ENCODE data around the gene SEMA4G. TPM values are rescaled to one million over a fixed set of nuclear protein-coding genes. Genes with fewer than 3 reads are reported as not detected.

SEMA4G gene
- total RNA-seq (2022) (0.32 TPM in 1 of 2 replicates, not detected in the other), Bru-seq, nascent RNA (percentile 20 among the genes with signal in this experiment), BruChase-seq, experiment 1, labeled RNA remaining after a 6-hour chase (percentile 25 among the genes with signal in this experiment), BruChase-seq, experiment 2, labeled RNA remaining after a 2-hour chase (percentile 12 among the genes with signal in this experiment)
- long read RNA-seq: 0 reads

- intact Hi-C loops (cut with micrococcal nuclease): no loop called here
- H3K27ac Mint-ChIP-seq (ENCODE audit: low read depth, unreplicated experiment): no peak within 1 kb of the TSS
These were observed at the start of gene SEMA4G for GRCh38 chr10:100969187-100970075. SEMA4G (plus strand) TSS chr10:100969504; CDS start chr10:100972913, 3,409 bp downstream.

GRCh38 chr10:100923580-100923979 is 45.7 kb upstream of the SEMA4G start:
- POLR2A ChIA-PET: interaction anchor here (1.2 kb wide), 1 partner anchor 10 kb away, joined by 5 read pairs; the partner anchor contains the start of gene SLF2
- Mint-ChIP-seq H3K9me3 (ENCODE audit: unreplicated experiment) (no peaks in the 10 kb centered on the region), H3K4me1 (ENCODE audit: insufficient read depth, unreplicated experiment) (no peaks in the 10 kb centered on the region), H3K27me3 (ENCODE audit: insufficient read depth, unreplicated experiment) (no peaks in the 10 kb centered on the region), H3K36me3 (ENCODE audit: insufficient read depth, unreplicated experiment) (peaks cover 92% of the 10 kb centered on the region), H3K4me3 (ENCODE audit: unreplicated experiment) (no peak overlapping the region), H3K27ac (ENCODE audit: low read depth, unreplicated experiment) (no peak overlapping the region)
- intact Hi-C loops (cut with micrococcal nuclease): no loop called here
- DNase-seq (ENCODE audit: unreplicated experiment): no peak
- CTCF ChIA-PET: no interaction called here
- BruUV-seq (replicated peaks): no TSS peak
- TF ChIP-seq CTCF (IDR thresholded peaks at IDR 0.05; ENCODE audit: unreplicated experiment): no peak

More at GRCh38 chr10:100969187-100970075, at the start of gene SEMA4G:
- H3K27me3 Mint-ChIP-seq (ENCODE audit: insufficient read depth, unreplicated experiment): no peaks in the 10 kb centered on the region
- no peaks in the 10 kb centered on the region for H3K4me1 Mint-ChIP-seq (ENCODE audit: insufficient read depth, unreplicated experiment)
- peak; percentile 69 for TF ChIP-seq CTCF (IDR thresholded peaks at IDR 0.05; ENCODE audit: unreplicated experiment)
- DNase-seq (ENCODE audit: unreplicated experiment): peak; percentile 16
- H3K36me3 Mint-ChIP-seq (ENCODE audit: insufficient read depth, unreplicated experiment): peaks cover 16% of the 10 kb centered on the region
- POLR2A ChIA-PET: interaction anchor here (1.6 kb wide), 1 partner anchor 11 kb away, joined by 3 read pairs; no protein-coding TSS in a partner anchor
- CTCF ChIA-PET: interaction anchor here (0.5 to 1.4 kb wide), 6 partner anchors 12 to 45 kb away, joined by 3 to 6 read pairs (median 4); no protein-coding TSS in a partner anchor
- BruUV-seq (replicated peaks): no TSS peak
- peak within 1 kb of the TSS; percentile 66 for H3K4me3 Mint-ChIP-seq (ENCODE audit: unreplicated experiment)
- H3K9me3 Mint-ChIP-seq (ENCODE audit: unreplicated experiment): no peaks in the 10 kb centered on the region

GRCh38 chr10:100927266-100927665 is 42.0 kb upstream of the SEMA4G start:
- POLR2A ChIA-PET: interaction anchor here (0.6 to 1.4 kb wide), 2 partner anchors 14 to 366 kb away, joined by 3 to 4 read pairs; no protein-coding TSS in a partner anchor
- DNase-seq (ENCODE audit: unreplicated experiment): no peak
- no peaks in the 10 kb centered on the region for H3K9me3 Mint-ChIP-seq (ENCODE audit: unreplicated experiment)
- no TSS peak for BruUV-seq (replicated peaks)
- H3K27ac Mint-ChIP-seq (ENCODE audit: low read depth, unreplicated experiment): no peak overlapping the region
- H3K27me3 Mint-ChIP-seq (ENCODE audit: insufficient read depth, unreplicated experiment): no peaks in the 10 kb centered on the region
- H3K4me3 Mint-ChIP-seq (ENCODE audit: unreplicated experiment): no peak overlapping the region
- no peak for TF ChIP-seq CTCF (IDR thresholded peaks at IDR 0.05; ENCODE audit: unreplicated experiment)
- H3K36me3 Mint-ChIP-seq (ENCODE audit: insufficient read depth, unreplicated experiment): peaks cover 92% of the 10 kb centered on the region
- intact Hi-C loops (cut with micrococcal nuclease): no loop called here
- H3K4me1 Mint-ChIP-seq (ENCODE audit: insufficient read depth, unreplicated experiment): no peaks in the 10 kb centered on the region
- CTCF ChIA-PET: interaction anchor here (0.6 to 0.7 kb wide), 2 partner anchors 18 to 426 kb away, joined by 3 read pairs; no protein-coding TSS in a partner anchor

- Mint-ChIP-seq H3K9me3 (ENCODE audit: unreplicated experiment) (no peaks in the 10 kb centered on the region), H3K4me3 (ENCODE audit: unreplicated experiment) (no peak overlapping the region), H3K27ac (ENCODE audit: low read depth, unreplicated experiment) (no peak overlapping the region), H3K4me1 (ENCODE audit: insufficient read depth, unreplicated experiment) (no peaks in the 10 kb centered on the region), H3K27me3 (ENCODE audit: insufficient read depth, unreplicated experiment) (no peaks in the 10 kb centered on the region), H3K36me3 (ENCODE audit: insufficient read depth, unreplicated experiment) (peaks cover 95% of the 10 kb centered on the region)
- CTCF ChIA-PET: interaction anchor here (0.6 to 0.7 kb wide), 2 partner anchors 83 to 2000 kb away, joined by 3 read pairs; no protein-coding TSS in a partner anchor
- DNase-seq (ENCODE audit: unreplicated experiment): no peak
- no peak for TF ChIP-seq CTCF (IDR thresholded peaks at IDR 0.05; ENCODE audit: unreplicated experiment)
- intact Hi-C loops (cut with micrococcal nuclease): no loop called here
- no TSS peak for BruUV-seq (replicated peaks)
- POLR2A ChIA-PET: interaction anchor here (0.7 to 1.0 kb wide), 2 partner anchors 30 to 103 kb away, joined by 4 to 6 read pairs; partner anchors contain the start of genes PDZD7 and SFXN3
These were observed 41.3 kb upstream of the SEMA4G start for GRCh38 chr10:100928039-100928438.
